Skeletal muscle satellite cell (primary cell): ENCODE measurements around the gene COL15A1.
A peak's percentile ranks its signal among the peaks of the same experiment; 100 is the strongest.

Experiments
- H3K27me3 ChIP-seq: 2 replicates; pipeline ENCODE4 v1.7.0; 2013; ENCODE audit warnings: low read length; ENCODE audit not compliant: control insufficient read depth, insufficient read depth
- H3K36me3 ChIP-seq: 2 replicates; pipeline ENCODE4 v1.7.0; 2013; ENCODE audit warnings: mild to moderate bottlenecking, control low read depth, low read length; ENCODE audit not compliant: insufficient read depth
- H3K4me1 ChIP-seq: 2 replicates; pipeline ENCODE4 v1.7.0; 2013; ENCODE audit warnings: low read length; ENCODE audit not compliant: control insufficient read depth, insufficient read depth
- H3K4me2 ChIP-seq: 2 replicates; pipeline ENCODE4 v1.7.0; 2013; ENCODE audit warnings: mild to moderate bottlenecking, low read length
- H3K4me3 ChIP-seq: 2 replicates; pipeline ENCODE4 v1.7.0; 2013; ENCODE audit warnings: low read length
- H3K9ac ChIP-seq: 2 replicates; pipeline ENCODE4 v1.7.0; 2013; ENCODE audit warnings: mild to moderate bottlenecking, low read depth, low read length, moderate library complexity
- H3K9me3 ChIP-seq: replicated peaks from 2 replicates; pipeline ENCODE4 v1.7.0; 2013; ENCODE audit warnings: mild to moderate bottlenecking, control low read depth, low read length

COL15A1 gene

DNA sequence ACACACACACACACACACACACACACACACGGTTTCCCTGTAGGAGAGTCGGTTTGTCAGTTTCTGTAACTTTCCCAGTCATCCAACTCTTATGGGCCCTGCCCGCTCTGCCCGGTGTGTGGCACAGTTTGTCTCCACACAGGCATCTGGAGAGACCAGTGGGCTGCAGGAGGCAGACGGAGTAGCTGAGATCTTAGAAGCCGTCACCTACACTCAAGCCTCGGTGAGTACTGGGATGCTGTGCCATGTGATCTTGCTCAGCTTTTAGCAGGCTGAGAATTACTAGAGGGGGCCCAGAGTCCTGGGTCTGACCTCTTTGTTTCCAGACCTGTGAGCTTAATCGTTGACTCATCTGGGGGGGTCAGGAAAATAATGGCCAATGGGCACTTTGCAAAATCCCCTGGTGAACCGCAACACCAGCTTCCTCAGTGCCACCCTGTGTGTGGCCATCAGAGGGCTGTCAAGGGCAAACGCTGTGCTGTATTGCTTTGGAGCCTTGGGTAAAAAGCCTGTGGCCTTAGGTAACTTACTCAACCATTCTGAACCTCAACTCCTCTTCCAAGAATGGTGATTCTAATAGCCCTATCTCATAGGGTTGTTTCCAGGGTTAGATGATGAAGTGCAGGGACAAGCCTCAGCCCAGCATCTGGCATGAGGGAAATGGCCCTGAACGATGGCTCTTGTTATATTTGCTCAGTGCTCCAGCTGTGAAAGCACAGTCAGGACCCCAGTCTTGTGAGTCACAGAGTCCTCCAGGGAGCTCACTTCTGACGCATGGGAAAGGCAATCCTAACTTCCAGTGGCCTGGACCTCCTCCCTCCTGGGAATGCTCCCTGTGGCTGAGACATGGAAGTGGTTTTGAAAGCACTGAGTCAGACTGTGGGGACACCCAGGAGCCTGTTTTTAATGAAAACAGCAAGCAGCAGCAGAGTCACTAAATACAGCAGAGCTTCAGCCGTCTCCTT is 45.6 kb downstream of the COL15A1 start:
- H3K4me3 ChIP-seq: no peak overlapping the region
- H3K4me1 ChIP-seq: peaks cover 27% of the 10 kb centered on the region

DNA sequence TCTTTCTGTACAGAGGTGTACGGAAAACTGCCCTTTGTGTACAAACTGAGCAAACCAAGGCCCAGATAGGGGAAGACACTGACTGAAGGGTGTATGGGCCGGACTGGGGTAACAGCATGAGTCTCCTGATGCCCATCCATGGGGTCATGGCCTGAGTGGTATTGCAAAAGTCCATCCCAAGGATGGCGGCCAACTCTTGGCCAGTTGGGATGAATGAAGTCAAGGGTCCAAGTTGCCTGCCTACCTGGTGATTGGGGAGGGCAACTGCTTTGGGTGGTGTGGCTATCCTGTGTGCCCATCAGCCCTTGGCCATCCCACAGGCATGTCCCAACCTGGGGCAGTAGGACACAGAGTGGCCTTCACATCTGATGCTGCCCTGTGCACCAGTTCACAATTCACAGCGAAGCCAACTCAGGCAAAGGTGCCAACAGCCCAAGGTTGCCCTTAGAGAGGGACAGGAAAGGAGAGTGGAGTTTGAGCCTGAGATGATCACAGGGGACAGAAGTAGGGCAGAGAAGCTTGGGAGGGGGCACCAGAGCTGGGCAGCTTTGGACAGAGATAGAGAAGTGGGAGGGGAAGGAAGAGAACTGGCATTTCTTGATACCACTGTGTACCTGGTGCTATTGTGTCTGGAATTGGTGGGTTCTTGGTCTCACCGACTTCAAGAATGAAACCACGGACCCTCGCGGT is 46.6 kb downstream of the COL15A1 start:
- no peak overlapping the region for H3K4me3 ChIP-seq
- peaks cover 56% of the 10 kb centered on the region for H3K27me3 ChIP-seq
- peak overlapping the region; percentile 60 for H3K4me2 ChIP-seq
- H3K9me3 ChIP-seq: no peaks in the 10 kb centered on the region
- no peaks in the 10 kb centered on the region for H3K36me3 ChIP-seq
- H3K9ac ChIP-seq: peak overlapping the region; percentile 50
- H3K4me1 ChIP-seq: peaks cover 27% of the 10 kb centered on the region

More for the DNA sequence above, 45.6 kb downstream of the COL15A1 start:
- peak overlapping the region; percentile 50 for H3K9ac ChIP-seq
- H3K9me3 ChIP-seq: no peaks in the 10 kb centered on the region
- peak overlapping the region; percentile 60 for H3K4me2 ChIP-seq
- no peaks in the 10 kb centered on the region for H3K36me3 ChIP-seq
- peaks cover 50% of the 10 kb centered on the region for H3K27me3 ChIP-seq

DNA sequence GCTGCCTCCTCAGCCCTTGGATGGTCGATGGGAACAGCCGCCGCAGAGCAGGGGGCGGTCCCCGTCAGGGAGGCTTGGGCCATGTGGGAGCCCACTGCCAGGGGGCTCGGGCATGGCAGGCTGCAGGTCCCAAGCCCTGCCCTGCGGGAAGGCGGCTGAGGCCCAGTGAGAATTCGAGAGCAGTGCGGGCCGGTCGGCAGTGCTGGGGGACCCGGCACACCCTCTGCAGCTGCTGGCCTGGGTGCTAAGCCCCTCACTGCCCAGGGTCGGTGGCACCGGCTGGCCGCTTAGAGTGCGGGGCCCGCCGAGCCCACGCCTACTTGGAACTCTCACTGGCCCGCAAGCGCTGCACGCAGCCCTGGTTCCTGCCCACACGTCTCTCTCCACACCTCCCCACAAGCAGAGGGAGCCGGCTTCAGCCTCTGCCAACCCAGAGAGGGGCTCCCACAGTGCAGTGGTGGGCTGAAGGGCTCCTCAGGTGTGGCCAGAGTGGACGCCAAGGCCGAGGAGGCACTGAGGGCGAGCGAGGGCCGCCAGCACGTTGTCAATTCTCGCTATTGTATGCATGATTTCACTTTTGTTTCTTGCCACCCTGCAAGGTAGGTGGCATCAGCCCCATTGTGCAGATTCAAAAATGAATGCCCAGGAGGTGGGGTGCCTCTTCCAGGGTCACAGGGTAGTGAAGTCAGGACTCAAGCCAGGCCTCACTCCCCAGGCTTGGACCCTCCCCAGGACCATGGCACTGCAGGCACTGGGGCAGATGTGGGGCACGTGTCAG is 48.6 kb downstream of the COL15A1 start:
- Histone ChIP-seq H3K9ac (no peak overlapping the region), H3K4me3 (no peak overlapping the region), H3K4me1 (peaks cover 31% of the 10 kb centered on the region), H3K27me3 (peaks cover 59% of the 10 kb centered on the region), H3K9me3 (no peaks in the 10 kb centered on the region), H3K36me3 (no peaks in the 10 kb centered on the region), H3K4me2 (no peak overlapping the region)

DNA sequence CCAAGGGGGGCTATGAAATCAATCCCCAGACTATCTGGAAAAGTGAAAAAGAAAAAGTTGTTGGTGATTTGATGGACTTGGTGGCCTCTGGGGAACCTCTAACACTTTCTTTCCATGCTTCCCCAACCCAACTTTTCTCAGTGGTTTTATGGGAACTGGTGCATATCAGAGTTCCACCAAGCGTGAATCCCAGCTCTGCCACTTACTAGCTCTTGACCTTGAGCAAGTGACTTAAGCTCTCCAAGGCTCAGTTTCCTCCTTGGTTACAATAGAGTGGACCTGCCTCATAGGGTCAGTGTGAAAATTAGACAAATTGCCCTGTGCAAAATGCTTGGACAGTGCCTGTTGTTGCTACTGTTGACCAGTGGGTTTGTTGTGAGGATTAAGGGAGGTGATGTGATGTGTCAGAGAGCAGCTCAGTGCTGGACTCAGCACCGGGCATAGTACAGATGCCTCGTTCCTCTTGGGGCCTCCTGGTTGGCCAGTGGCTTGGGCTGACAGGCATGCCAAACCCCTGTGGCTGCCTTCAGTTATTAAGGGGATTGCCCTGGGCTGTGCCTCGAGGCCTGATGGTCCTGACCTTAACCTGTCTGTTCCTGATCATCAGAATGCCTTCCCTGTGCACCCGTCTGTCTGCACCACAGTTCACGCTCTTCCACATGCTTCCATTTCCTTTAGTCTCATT is 49.3 kb downstream of the COL15A1 start:
- Histone ChIP-seq H3K27me3 (peaks cover 58% of the 10 kb centered on the region), H3K4me3 (no peak overlapping the region), H3K36me3 (no peaks in the 10 kb centered on the region), H3K9ac (no peak overlapping the region), H3K4me2 (no peak overlapping the region), H3K9me3 (no peaks in the 10 kb centered on the region), H3K4me1 (peaks cover 34% of the 10 kb centered on the region)

DNA sequence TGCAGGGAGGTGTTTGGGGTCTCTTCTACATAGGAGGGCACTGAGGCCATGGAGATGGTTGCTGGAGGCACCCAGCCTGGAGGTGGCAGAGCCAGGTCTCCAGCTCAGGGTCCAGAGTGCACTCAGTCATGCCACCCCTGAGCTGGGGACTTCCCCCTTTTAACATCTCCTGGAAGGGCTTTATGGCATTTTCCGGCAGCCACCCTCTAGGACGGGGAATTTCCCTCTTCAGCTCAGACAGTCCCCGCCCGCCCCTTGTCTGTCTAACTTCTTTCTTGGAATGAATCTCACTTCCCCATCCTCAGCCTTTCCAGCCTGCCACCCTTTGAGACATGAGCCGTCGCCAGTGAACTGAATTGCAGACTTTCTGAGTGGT is 49.9 kb downstream of the COL15A1 start:
- Histone ChIP-seq H3K4me3 (no peak overlapping the region), H3K4me2 (no peak overlapping the region), H3K4me1 (peaks cover 34% of the 10 kb centered on the region), H3K9ac (no peak overlapping the region), H3K27me3 (peaks cover 59% of the 10 kb centered on the region), H3K36me3 (no peaks in the 10 kb centered on the region), H3K9me3 (no peaks in the 10 kb centered on the region)

DNA sequence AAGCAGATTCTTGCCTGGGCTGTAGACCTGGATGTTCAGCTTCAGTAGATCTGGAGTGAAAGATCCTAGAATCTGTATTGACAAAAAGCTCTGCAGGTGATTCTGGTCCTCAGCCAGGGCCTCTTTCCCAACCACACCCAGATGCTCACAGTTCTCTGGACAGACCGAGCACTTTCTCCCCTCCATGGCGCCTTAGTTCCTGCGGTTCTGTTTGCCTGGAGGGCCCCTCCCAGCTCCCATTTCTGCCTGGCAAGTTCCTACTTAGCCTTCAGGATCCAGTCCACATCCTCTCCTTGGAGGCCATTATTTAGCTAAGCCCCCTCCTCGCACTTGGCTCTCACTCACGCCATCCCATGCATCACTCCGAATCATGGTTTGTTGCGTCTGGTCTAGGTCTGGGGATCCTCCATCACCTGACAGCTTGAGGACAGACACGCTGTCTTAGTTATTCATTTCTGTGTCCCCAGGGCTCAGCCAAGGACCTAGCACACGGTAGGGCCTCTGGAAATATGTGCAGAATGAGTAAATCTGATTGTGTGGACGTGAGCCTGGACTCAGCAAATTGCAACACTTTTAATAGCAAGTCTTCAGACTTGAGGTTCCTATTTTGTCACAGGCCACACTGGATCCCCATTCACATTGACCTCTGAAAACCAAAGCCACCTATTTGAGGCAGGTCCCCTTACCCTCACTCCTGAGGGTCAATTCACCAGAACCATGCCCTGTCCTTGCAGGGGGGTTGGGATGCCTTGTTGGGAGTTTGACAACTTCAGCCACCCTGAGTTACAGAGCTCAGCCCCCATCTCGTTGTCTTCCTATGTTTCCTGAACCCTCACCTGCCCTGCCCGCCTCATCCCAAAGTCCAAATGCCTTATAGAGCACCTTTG is 50.7 kb downstream of the COL15A1 start:
- H3K9ac ChIP-seq: no peak overlapping the region
- peaks cover 27% of the 10 kb centered on the region for H3K4me1 ChIP-seq
- H3K36me3 ChIP-seq: no peaks in the 10 kb centered on the region
- no peak overlapping the region for H3K4me2 ChIP-seq
- H3K4me3 ChIP-seq: no peak overlapping the region
- H3K27me3 ChIP-seq: peaks cover 62% of the 10 kb centered on the region
- H3K9me3 ChIP-seq: no peaks in the 10 kb centered on the region

DNA sequence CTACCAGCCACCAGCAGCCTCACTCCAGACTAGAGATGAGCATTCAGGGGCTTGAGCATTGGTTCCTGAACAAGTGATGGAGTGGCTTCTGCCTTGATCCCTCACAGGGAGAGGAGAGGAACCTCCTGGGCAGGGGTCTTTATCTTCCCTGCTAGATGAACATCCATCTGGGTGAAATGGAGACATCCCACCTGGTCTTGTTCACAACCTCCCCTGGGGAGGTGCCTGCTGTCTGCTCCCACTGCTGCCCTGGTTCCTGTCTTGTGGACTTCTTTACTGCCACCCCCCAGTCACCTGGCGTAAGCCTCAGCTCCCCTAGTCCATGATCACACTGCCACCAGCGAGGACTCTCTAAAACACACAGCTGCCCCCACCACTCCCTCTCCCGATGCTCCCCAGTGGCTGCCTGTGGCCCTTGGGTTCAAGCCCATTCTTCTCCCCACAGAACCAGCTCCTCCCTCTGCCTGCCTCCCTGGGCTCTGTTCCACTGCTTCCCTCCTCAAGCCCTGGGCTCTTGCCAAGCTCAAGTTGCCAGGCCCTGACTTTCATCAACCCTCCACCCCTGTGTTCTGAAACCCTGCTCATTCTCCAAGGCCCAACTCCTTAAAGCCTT is 51.5 kb downstream of the COL15A1 start:
- no peak overlapping the region for H3K4me3 ChIP-seq
- H3K4me2 ChIP-seq: no peak overlapping the region
- H3K4me1 ChIP-seq: peaks cover 20% of the 10 kb centered on the region
- H3K27me3 ChIP-seq: peaks cover 62% of the 10 kb centered on the region
- H3K9me3 ChIP-seq: no peaks in the 10 kb centered on the region
- H3K9ac ChIP-seq: no peak overlapping the region
- no peaks in the 10 kb centered on the region for H3K36me3 ChIP-seq

DNA sequence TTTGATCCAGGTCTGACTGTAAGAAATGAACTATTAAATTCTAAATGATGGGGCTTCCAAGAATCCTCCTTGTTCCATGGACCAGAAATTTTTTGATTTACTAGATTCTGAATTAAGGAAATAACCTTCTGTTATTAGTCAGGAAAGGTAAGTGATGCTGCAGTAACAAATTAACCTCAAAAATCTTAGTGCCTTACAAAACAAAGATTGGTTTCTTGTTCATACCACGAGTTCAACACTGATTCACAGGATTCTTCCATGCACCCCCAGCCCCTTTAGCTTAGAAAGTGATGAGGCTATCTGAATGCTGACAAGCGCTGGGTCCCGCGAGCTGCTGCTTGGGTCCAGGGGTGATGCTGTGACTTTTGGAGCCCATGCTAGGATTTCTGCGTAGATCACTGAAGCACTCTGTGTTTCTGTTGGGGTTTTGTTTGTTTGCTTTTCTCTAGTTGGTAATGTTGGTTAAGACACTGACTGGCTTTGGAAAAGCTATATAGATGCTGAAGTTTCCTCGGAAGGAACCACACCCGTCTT is 52.3 kb downstream of the COL15A1 start:
- Histone ChIP-seq H3K9me3 (no peaks in the 10 kb centered on the region), H3K9ac (no peak overlapping the region), H3K36me3 (no peaks in the 10 kb centered on the region), H3K4me2 (no peak overlapping the region), H3K4me3 (no peak overlapping the region), H3K27me3 (peaks cover 66% of the 10 kb centered on the region), H3K4me1 (peaks cover 16% of the 10 kb centered on the region)

DNA sequence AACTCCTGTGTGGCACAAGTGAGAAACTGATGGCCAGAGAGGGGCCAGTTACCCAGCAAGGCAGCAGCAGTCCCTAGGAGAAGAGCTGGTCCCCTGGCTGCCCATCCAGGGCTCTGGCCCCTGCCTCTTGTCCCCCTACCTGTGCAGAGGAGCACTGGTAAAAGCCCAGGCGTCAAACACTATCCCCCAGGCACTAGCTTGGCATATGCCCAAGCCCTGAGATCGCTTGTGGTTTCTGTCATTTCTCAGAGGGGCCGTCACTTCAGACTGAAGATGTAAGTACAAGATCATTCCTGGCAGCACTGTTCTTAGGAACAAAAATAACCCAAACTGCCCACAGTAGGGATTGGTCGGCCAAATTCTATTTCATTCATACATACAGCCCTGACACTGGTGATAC is 53.9 kb downstream of the COL15A1 start:
- H3K9ac ChIP-seq: no peak overlapping the region
- H3K4me1 ChIP-seq: peaks cover 16% of the 10 kb centered on the region
- peaks cover 68% of the 10 kb centered on the region for H3K27me3 ChIP-seq
- H3K4me3 ChIP-seq: no peak overlapping the region
- no peaks in the 10 kb centered on the region for H3K36me3 ChIP-seq
- H3K9me3 ChIP-seq: no peaks in the 10 kb centered on the region
- no peak overlapping the region for H3K4me2 ChIP-seq
